Nephron progenitor cell (in vitro differentiated cells): ENCODE data around the gene IGFBP7.

ENCODE experiments used
- DNase-seq: peaks from one replicate; pipeline ENCODE4 v3.0.0; 2021
- H3K27ac Mint-ChIP-seq: 2 replicates; pipeline ENCODE4 v1.8.0; 2021; ENCODE audit warnings: mild to moderate bottlenecking, moderate library complexity, mixed read lengths
- H3K27me3 Mint-ChIP-seq: 2 replicates; pipeline ENCODE4 v1.8.0; 2021; ENCODE audit warnings: mild to moderate bottlenecking, low read depth, mixed read lengths; ENCODE audit not compliant: poor library complexity
- H3K36me3 Mint-ChIP-seq: 2 replicates; pipeline ENCODE4 v1.8.0; 2021; ENCODE audit warnings: low read depth, mixed read lengths
- H3K4me1 Mint-ChIP-seq: 2 replicates; pipeline ENCODE4 v1.8.0; 2021; ENCODE audit warnings: mixed read lengths
- H3K4me3 Mint-ChIP-seq: 2 replicates; pipeline ENCODE4 v1.8.0; 2021; ENCODE audit warnings: mild to moderate bottlenecking, moderate library complexity, mixed read lengths
- H3K9me3 Mint-ChIP-seq: 2 replicates; pipeline ENCODE4 v1.8.0; 2021; ENCODE audit warnings: mild to moderate bottlenecking, moderate library complexity, mixed read lengths
- CTCF ChIP-seq: fragments of 200-600 bp; sonication (generic); IDR thresholded peaks from 2 replicates; pipeline ENCODE4 v1.5.0; 2021; ENCODE audit warnings: antibody characterized with exemption

Gene IGFBP7

GRCh38 chr4:57106181-57106580, 4.0 kb downstream of the IGFBP7 start:
- DNase-seq: no peak
- H3K4me3 Mint-ChIP-seq: no peak overlapping the region
- H3K4me1 Mint-ChIP-seq: peaks cover 30% of the 10 kb centered on the region
- H3K36me3 Mint-ChIP-seq: no peaks in the 10 kb centered on the region
- no peak for TF ChIP-seq CTCF
- H3K9me3 Mint-ChIP-seq: no peaks in the 10 kb centered on the region
- H3K27ac Mint-ChIP-seq: no peak overlapping the region
- peaks cover 43% of the 10 kb centered on the region for H3K27me3 Mint-ChIP-seq

GRCh38 chr4:57104706-57105560, 5.3 kb downstream of the IGFBP7 start:
- no peaks in the 10 kb centered on the region for H3K36me3 Mint-ChIP-seq

GRCh38 chr4:57103051-57103450, 7.1 kb downstream of the IGFBP7 start:
- no peak for DNase-seq
- Mint-ChIP-seq H3K4me1 (peaks cover 37% of the 10 kb centered on the region), H3K4me3 (no peak overlapping the region), H3K36me3 (no peaks in the 10 kb centered on the region), H3K27me3 (peaks cover 15% of the 10 kb centered on the region), H3K27ac (no peak overlapping the region), H3K9me3 (no peaks in the 10 kb centered on the region)
- no peak for TF ChIP-seq CTCF

More at GRCh38 chr4:57104706-57105560, 5.3 kb downstream of the IGFBP7 start:
- H3K27ac Mint-ChIP-seq: no peak overlapping the region
- H3K27me3 Mint-ChIP-seq: peaks cover 33% of the 10 kb centered on the region
- H3K4me3 Mint-ChIP-seq: no peak overlapping the region
- no peak for TF ChIP-seq CTCF
- peaks cover 25% of the 10 kb centered on the region for H3K4me1 Mint-ChIP-seq
- H3K9me3 Mint-ChIP-seq: no peaks in the 10 kb centered on the region
- DNase-seq: no peak

GRCh38 chr4:57102050-57102624, 8.0 kb downstream of the IGFBP7 start:
- peaks cover 5% of the 10 kb centered on the region for H3K27me3 Mint-ChIP-seq
- H3K9me3 Mint-ChIP-seq: no peaks in the 10 kb centered on the region
- DNase-seq: no peak
- H3K4me3 Mint-ChIP-seq: no peak overlapping the region
- no peaks in the 10 kb centered on the region for H3K36me3 Mint-ChIP-seq
- H3K27ac Mint-ChIP-seq: no peak overlapping the region
- peaks cover 41% of the 10 kb centered on the region for H3K4me1 Mint-ChIP-seq
- no peak for TF ChIP-seq CTCF

GRCh38 chr4:57100979-57101651, 9.1 kb downstream of the IGFBP7 start:
- no peak for TF ChIP-seq CTCF
- no peak overlapping the region for H3K4me3 Mint-ChIP-seq
- no peak overlapping the region for H3K27ac Mint-ChIP-seq
- DNase-seq: no peak
- H3K36me3 Mint-ChIP-seq: no peaks in the 10 kb centered on the region
- H3K9me3 Mint-ChIP-seq: no peaks in the 10 kb centered on the region
- no peaks in the 10 kb centered on the region for H3K27me3 Mint-ChIP-seq
- peaks cover 41% of the 10 kb centered on the region for H3K4me1 Mint-ChIP-seq
